Testis (tissue), 2 donors: ENCODE results near the gene USP35.

Experiments used
- POLR2A ChIP-seq: fragments of 450-650 bp; IDR thresholded peaks from one replicate; pipeline ENCODE4 v1.6.1; 2017; ENCODE audit warnings: antibody characterized with exemption, mild to moderate bottlenecking, moderate library complexity
- TF ChIP-seq, protein P1 (sequence below), 3 experiments: fragments of 450-650 bp in 2 of 3; fragments of 200-600 bp in 1 of 3; sonication (generic) in 1 of 3; IDR thresholded peaks; one replicate each; pipeline ENCODE4 v1.5.1; 2016 to 2019; ENCODE audit warnings: antibody characterized with exemption in 3 of 3, mild to moderate bottlenecking in 2 of 3, moderate library complexity in 1 of 3

DNA sequence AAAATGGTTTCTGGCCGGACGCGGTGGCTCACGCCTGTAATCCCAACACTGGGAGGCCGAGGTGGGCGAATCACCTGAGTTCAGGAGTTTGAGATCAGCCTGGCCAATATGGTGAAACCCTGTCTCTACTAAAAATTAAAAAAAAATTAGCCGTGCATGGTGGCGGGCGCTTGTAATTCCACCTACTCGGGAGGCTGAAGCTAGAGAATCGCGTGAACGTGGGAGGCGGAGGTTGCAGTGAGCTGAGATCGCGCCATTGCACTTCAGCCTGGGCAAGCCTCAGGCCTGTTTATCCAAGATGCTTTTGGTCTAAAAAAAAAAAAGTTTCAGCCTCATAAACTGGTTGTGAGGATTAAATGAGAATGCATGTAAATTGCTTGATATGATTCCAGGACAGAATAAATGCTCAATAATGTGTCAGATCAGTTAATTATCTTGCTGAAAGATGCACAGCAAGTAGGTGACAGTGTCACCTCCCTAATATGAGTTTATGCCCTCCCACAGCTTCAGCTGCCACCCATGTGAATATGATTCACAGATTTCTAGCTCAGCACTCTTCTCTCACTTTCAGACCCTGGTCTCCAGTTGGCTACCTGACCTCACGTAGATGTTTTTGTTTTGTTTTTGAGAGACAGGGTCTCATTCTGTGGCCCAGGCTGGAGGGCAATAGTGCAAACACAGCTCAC is 48.2 kb upstream of the USP35 start:
- TF ChIP-seq, protein P1, sequence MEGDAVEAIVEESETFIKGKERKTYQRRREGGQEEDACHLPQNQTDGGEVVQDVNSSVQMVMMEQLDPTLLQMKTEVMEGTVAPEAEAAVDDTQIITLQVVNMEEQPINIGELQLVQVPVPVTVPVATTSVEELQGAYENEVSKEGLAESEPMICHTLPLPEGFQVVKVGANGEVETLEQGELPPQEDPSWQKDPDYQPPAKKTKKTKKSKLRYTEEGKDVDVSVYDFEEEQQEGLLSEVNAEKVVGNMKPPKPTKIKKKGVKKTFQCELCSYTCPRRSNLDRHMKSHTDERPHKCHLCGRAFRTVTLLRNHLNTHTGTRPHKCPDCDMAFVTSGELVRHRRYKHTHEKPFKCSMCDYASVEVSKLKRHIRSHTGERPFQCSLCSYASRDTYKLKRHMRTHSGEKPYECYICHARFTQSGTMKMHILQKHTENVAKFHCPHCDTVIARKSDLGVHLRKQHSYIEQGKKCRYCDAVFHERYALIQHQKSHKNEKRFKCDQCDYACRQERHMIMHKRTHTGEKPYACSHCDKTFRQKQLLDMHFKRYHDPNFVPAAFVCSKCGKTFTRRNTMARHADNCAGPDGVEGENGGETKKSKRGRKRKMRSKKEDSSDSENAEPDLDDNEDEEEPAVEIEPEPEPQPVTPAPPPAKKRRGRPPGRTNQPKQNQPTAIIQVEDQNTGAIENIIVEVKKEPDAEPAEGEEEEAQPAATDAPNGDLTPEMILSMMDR (IDR thresholded peaks at IDR 0.05), result no peak
- TF ChIP-seq POLR2A, result no peak
